ENCODE results near the gene AHNAK.

- TF ChIP-seq CTCF (conservative IDR thresholded peaks at IDR 0.05; ENCODE audit: low read length) (no peak), EZH2phosphoT487 (IDR thresholded peaks at IDR 0.05; ENCODE audit: borderline replicate concordance, low read depth, low read length) (no peak)
These were observed 14.5 kb downstream of the AHNAK start for GRCh38 chr11:62532096-62532495.

Data from OCI-LY7 (cell line).